DOHH2 (cell line): Measurements from ENCODE around the gene ESRRB.

ENCODE experiments used
- H3F3A ChIP-seq: fragments of 200-600 bp; sonication (generic), shearing (Covaris generic); 2 replicates; pipeline ENCODE4 v1.6.0; 2016; ENCODE audit warnings: antibody characterized with exemption, mild to moderate bottlenecking; ENCODE audit not compliant: control insufficient read depth, insufficient read depth
- H3K27ac ChIP-seq: fragments of 200-600 bp; sonication (generic); 2 replicates; pipeline ENCODE4 v1.5.1; 2014; ENCODE audit warnings: low read depth, mild to moderate bottlenecking, low read length, moderate library complexity
- H3K27me3 ChIP-seq: fragments of 200-600 bp; sonication (generic); 2 replicates; pipeline ENCODE4 v1.6.1; 2014; ENCODE audit warnings: mild to moderate bottlenecking, low read length, mixed read lengths; ENCODE audit not compliant: control insufficient read depth
- H3K36me3 ChIP-seq: fragments of 200-600 bp; sonication (generic); 2 replicates; pipeline ENCODE4 v1.6.1; 2014; ENCODE audit warnings: mild to moderate bottlenecking, low read length, moderate library complexity, mixed read lengths; ENCODE audit not compliant: control insufficient read depth
- H3K4me1 ChIP-seq: fragments of 200-600 bp; sonication (generic); 2 replicates; pipeline ENCODE4 v1.6.1; 2014; ENCODE audit warnings: mild to moderate bottlenecking, low read length, mixed read lengths; ENCODE audit not compliant: control insufficient read depth
- H3K4me2 ChIP-seq: fragments of 200-600 bp; sonication (generic); 2 replicates; pipeline ENCODE4 v1.6.0; 2014; ENCODE audit warnings: mild to moderate bottlenecking, low read length, moderate library complexity
- H3K4me3 ChIP-seq: fragments of 200-600 bp; sonication (generic); 2 replicates; pipeline ENCODE4 v1.5.1; 2014; ENCODE audit warnings: mild to moderate bottlenecking, low read length, mixed read lengths
- H3K79me2 ChIP-seq: fragments of 200-600 bp; sonication (generic); 2 replicates; pipeline ENCODE4 v1.6.1; 2014; ENCODE audit warnings: mild to moderate bottlenecking, low read length, mixed read lengths; ENCODE audit not compliant: control insufficient read depth
- H3K9me2 ChIP-seq: fragments of 200-600 bp; sonication (generic); replicated peaks from 2 replicates; pipeline ENCODE4 v1.6.1; 2014; ENCODE audit warnings: mild to moderate bottlenecking, low read length, mixed read lengths; ENCODE audit not compliant: control insufficient read depth
- H3K9me3 ChIP-seq: fragments of 200-600 bp; sonication (generic); 2 replicates; pipeline ENCODE4 v1.6.1; 2014; ENCODE audit warnings: antibody characterized with exemption, low read length, mixed read lengths; ENCODE audit not compliant: control insufficient read depth, insufficient read depth
- H4K20me1 ChIP-seq: fragments of 200-600 bp; sonication (generic); 2 replicates; pipeline ENCODE4 v1.6.0; 2014; ENCODE audit warnings: low read depth, mild to moderate bottlenecking, antibody characterized with exemption, low read length, moderate library complexity; ENCODE audit not compliant: control insufficient read depth, insufficient read depth
- CTCF ChIP-seq: fragments of 200-600 bp; sonication (generic); IDR thresholded peaks from one replicate; pipeline ENCODE4 v1.5.1; 2014; ENCODE audit warnings: antibody characterized with exemption, mild to moderate bottlenecking, low read depth, low read length; ENCODE audit not compliant: poor library complexity, severe bottlenecking
- EZH2phosphoT487 ChIP-seq: fragments of 200-600 bp; sonication (generic); IDR thresholded peaks from 2 replicates; pipeline ENCODE4 v1.6.1; 2017; ENCODE audit warnings: borderline replicate concordance, mild to moderate bottlenecking, antibody characterized with exemption, low read length, moderate library complexity, mixed read lengths

Gene ESRRB

DNA sequence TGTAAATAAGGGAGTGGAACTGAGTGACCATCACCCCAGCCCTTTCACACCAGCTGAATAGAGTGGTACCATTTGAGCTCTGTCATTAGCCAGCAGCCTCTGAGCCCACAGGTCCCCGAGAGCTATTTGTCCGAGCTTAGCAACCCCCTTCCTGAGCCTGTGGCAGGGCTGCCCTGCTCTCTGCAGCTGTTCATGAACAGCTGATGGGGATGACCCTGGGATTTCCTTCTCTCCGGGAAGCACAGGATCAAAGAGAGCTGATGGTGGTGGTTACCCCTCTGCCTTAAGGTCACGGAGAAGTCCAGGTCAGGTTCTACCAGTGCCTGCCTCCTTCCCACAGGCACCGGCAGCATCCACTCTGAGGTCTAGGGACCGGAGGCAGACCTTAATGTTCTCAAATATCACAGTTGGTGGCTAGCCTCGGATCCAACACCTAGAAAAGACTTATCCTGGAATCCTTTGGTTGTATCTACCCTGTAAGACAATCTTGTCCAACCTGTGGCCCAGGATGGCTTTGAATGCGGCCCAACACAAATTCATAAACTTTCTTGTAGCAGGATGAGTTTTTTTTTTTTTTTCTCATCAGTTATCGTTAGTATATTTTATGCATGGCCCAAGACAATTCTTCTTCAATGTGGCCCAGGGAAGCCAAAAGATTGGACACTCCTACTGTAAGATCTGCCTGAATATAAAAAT, 81.1 kb downstream of the ESRRB start:
- no peaks in the 10 kb centered on the region for H3F3A ChIP-seq
- H3K36me3 ChIP-seq, result no peaks in the 10 kb centered on the region
- no peak overlapping the region for H3K4me3 ChIP-seq
- TF ChIP-seq EZH2phosphoT487 (no peak), CTCF (no peak)
- H4K20me1 ChIP-seq, result no peaks in the 10 kb centered on the region
- no peaks in the 10 kb centered on the region for H3K9me2 ChIP-seq
- no peak overlapping the region for H3K4me2 ChIP-seq
- H3K27me3 ChIP-seq, result no peaks in the 10 kb centered on the region
- no peaks in the 10 kb centered on the region for H3K79me2 ChIP-seq
- H3K4me1 ChIP-seq, result no peaks in the 10 kb centered on the region
- no peaks in the 10 kb centered on the region for H3K9me3 ChIP-seq
- H3K27ac ChIP-seq, result no peak overlapping the region

- no peak for TF ChIP-seq CTCF
- no peak for TF ChIP-seq EZH2phosphoT487
- H3K4me2 ChIP-seq, result no peak overlapping the region
- H3K27ac ChIP-seq, result no peak overlapping the region
Observed at GRCh38 chr14:76457841-76458240, 81.9 kb downstream of the ESRRB start.

DNA sequence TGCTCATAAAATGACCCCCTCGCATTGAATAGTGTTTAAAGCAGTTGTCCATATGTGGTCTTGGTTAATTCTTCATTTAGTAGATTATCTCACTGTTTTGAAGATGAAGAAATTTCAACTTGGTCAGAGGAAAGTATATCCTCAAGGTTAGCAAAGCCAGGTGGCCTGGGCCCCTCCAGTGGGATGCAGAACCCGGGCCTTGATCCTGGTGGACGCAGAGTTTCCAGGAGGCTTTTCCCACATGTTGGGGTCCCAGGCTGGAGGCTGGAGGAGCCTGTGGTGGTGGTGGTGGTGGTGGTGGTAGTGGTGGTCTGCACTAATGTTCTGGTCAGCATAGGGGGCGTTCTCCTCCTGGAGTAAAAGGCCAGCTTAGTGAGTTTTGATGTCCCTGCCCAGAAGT, 85.9 kb downstream of the ESRRB start:
- Histone ChIP-seq H3K4me2 (no peak overlapping the region), H3K27ac (no peak overlapping the region), H3K4me3 (no peak overlapping the region), H3K36me3 (no peaks in the 10 kb centered on the region), H3K9me2 (no peaks in the 10 kb centered on the region), H3K9me3 (no peaks in the 10 kb centered on the region), H4K20me1 (no peaks in the 10 kb centered on the region), H3K4me1 (no peaks in the 10 kb centered on the region), H3K27me3 (no peaks in the 10 kb centered on the region), H3K79me2 (no peaks in the 10 kb centered on the region), H3F3A (no peaks in the 10 kb centered on the region)
- TF ChIP-seq CTCF (no peak), EZH2phosphoT487 (no peak)

More at GRCh38 chr14:76457841-76458240, 81.9 kb downstream of the ESRRB start:
- Histone ChIP-seq H3K4me3 (no peak overlapping the region), H3K27me3 (no peaks in the 10 kb centered on the region), H3K4me1 (no peaks in the 10 kb centered on the region), H3K9me3 (no peaks in the 10 kb centered on the region), H3F3A (no peaks in the 10 kb centered on the region), H3K36me3 (no peaks in the 10 kb centered on the region), H3K9me2 (no peaks in the 10 kb centered on the region), H4K20me1 (no peaks in the 10 kb centered on the region), H3K79me2 (no peaks in the 10 kb centered on the region)
